Activated CD8-positive, alpha-beta T cell treated with anti-CD3 and anti-CD28 coated beads for 36 hours (primary cell): Measurements from ENCODE around the gene CMTM4. TPM values are rescaled to one million over a fixed set of nuclear protein-coding genes. Genes with fewer than 3 reads are reported as not detected.

Source experiments
- ATAC-seq: fragments of 200-7000 bp; cut with Tn5 transposase; one replicate; pipeline ENCODE4 v1.10.0; 2021; ENCODE audit warnings: mild to moderate bottlenecking, moderate library complexity
- CTCF ChIA-PET: fragments of 350-600 bp; sonication (Branson Sonifier 250); formaldehyde crosslinking; loops from one replicate; lab custom pipeline; 2021; ENCODE audit warnings: antibody characterized with exemption; lab: Charles Lee
- POLR2A ChIA-PET: fragments of 350-600 bp; sonication (Branson Sonifier 250); formaldehyde crosslinking; loops from one replicate; lab custom pipeline; 2021; ENCODE audit warnings: antibody characterized with exemption; lab: Charles Lee
- DNase-seq: peaks from one replicate; pipeline ENCODE4 v3.0.0-alpha.2; 2020
- H3K27ac Mint-ChIP-seq: one replicate; pipeline ENCODE4 v1.8.0; 2021; ENCODE audit warnings: mild to moderate bottlenecking, mixed read lengths
- H3K27me3 Mint-ChIP-seq: one replicate; pipeline ENCODE4 v1.8.0; 2021; ENCODE audit warnings: mixed read lengths
- H3K36me3 Mint-ChIP-seq: one replicate; pipeline ENCODE4 v1.8.0; 2021; ENCODE audit warnings: low read depth, mixed read lengths
- H3K4me1 Mint-ChIP-seq: one replicate; pipeline ENCODE4 v1.8.0; 2021; ENCODE audit warnings: low read depth, mixed read lengths
- H3K4me3 Mint-ChIP-seq: one replicate; pipeline ENCODE4 v1.8.0; 2021; ENCODE audit warnings: mild to moderate bottlenecking, moderate library complexity, mixed read lengths
- H3K9me3 Mint-ChIP-seq: one replicate; pipeline ENCODE4 v1.8.0; 2021; ENCODE audit warnings: mixed read lengths
- CTCF ChIP-seq: fragments of 200-600 bp; IDR thresholded peaks from one replicate; pipeline ENCODE4 v1.8.0; 2022; ENCODE audit warnings: antibody characterized with exemption, mild to moderate bottlenecking
- intact Hi-C: fragments of 100-400 bp; cut with micrococcal nuclease; formaldehyde crosslinking; loops from one replicate; pipeline ENCODE4 v1.10.0; 2022
- total RNA-seq, 2 experiments: library from RNA; stranded (reverse); gene quantifications; one replicate each; pipeline ENCODE4 v1.2.3, GENCODE V29; 2021

The CMTM4 gene
- total RNA-seq, 2 experiments from 2014 or later, result 3.2 to 3.5 TPM

- DNase-seq (no peak), ATAC-seq (no peak)
- ChIA-PET CTCF (interaction anchor here (0.9 to 1.8 kb wide), 3 partner anchors 10 to 96 kb away, joined by 3 to 5 read pairs (median 4); partner anchors contain the start of gene CKLF), POLR2A (no interaction called here)
- intact Hi-C loops, result no loop called here
- no peak overlapping the region for H3K27ac Mint-ChIP-seq
- H3K27me3 Mint-ChIP-seq, result no peaks in the 10 kb centered on the region
- H3K36me3 Mint-ChIP-seq, result no peaks in the 10 kb centered on the region
- H3K9me3 Mint-ChIP-seq, result no peaks in the 10 kb centered on the region
- peaks cover 14% of the 10 kb centered on the region for H3K4me1 Mint-ChIP-seq
- no peak overlapping the region for H3K4me3 Mint-ChIP-seq
- TF ChIP-seq CTCF, result no peak
These were observed 48.7 kb downstream of the CMTM4 start for GRCh38 chr16:66647866-66648265.

- CTCF ChIA-PET, result interaction anchor here (8.2 kb wide), 1 partner anchor 10 kb away, joined by 48 read pairs; no protein-coding TSS in a partner anchor
These were observed 55.2 kb downstream of the CMTM4 start for GRCh38 chr16:66641387-66641786.

GRCh38 chr16:66640724-66641314, 55.7 kb downstream of the CMTM4 start:
- Mint-ChIP-seq H3K4me3 (no peak overlapping the region), H3K36me3 (no peaks in the 10 kb centered on the region), H3K27ac (no peak overlapping the region), H3K9me3 (no peaks in the 10 kb centered on the region), H3K4me1 (no peaks in the 10 kb centered on the region), H3K27me3 (peaks cover 2% of the 10 kb centered on the region)
- no peak for DNase-seq
- CTCF ChIA-PET, result interaction anchor here (8.2 kb wide), 1 partner anchor 10 kb away, joined by 48 read pairs; no protein-coding TSS in a partner anchor
- TF ChIP-seq CTCF, result no peak
- intact Hi-C loops, result no loop called here
- POLR2A ChIA-PET, result interaction anchor here (0.6 kb wide), 1 partner anchor 227 kb away, joined by 3 read pairs; no protein-coding TSS in a partner anchor
- no peak for ATAC-seq

More at GRCh38 chr16:66641387-66641786, 55.2 kb downstream of the CMTM4 start:
- ATAC-seq (no peak), DNase-seq (no peak)
- no peak for TF ChIP-seq CTCF
- intact Hi-C loops, result no loop called here
- H3K4me1 Mint-ChIP-seq, result no peaks in the 10 kb centered on the region
- H3K4me3 Mint-ChIP-seq, result no peak overlapping the region
- no peaks in the 10 kb centered on the region for H3K9me3 Mint-ChIP-seq
- H3K36me3 Mint-ChIP-seq, result no peaks in the 10 kb centered on the region
- H3K27ac Mint-ChIP-seq, result no peak overlapping the region
- POLR2A ChIA-PET, result no interaction called here
- peaks cover 2% of the 10 kb centered on the region for H3K27me3 Mint-ChIP-seq

GRCh38 chr16:66639091-66639885, 57.3 kb downstream of the CMTM4 start:
- intact Hi-C loops, result no loop called here
- ATAC-seq (no peak), DNase-seq (no peak)
- POLR2A ChIA-PET, result no interaction called here
- no peaks in the 10 kb centered on the region for H3K9me3 Mint-ChIP-seq
- no peak for TF ChIP-seq CTCF
- H3K4me1 Mint-ChIP-seq, result no peaks in the 10 kb centered on the region
- CTCF ChIA-PET, result interaction anchor here (8.2 kb wide), 1 partner anchor 12 kb away, joined by 48 read pairs; no protein-coding TSS in a partner anchor
- H3K27me3 Mint-ChIP-seq, result peaks cover 2% of the 10 kb centered on the region
- H3K27ac Mint-ChIP-seq, result no peak overlapping the region
- no peak overlapping the region for H3K4me3 Mint-ChIP-seq
- no peaks in the 10 kb centered on the region for H3K36me3 Mint-ChIP-seq
